ENCODE results near the gene OCLN. TPM values are rescaled to one million over a fixed set of nuclear protein-coding genes. Genes with fewer than 3 reads are reported as not detected.

The OCLN gene
- total RNA-seq, 4 donors from 2014 or later: 0.81 to 3.6 (median 2.6) TPM

- H3K27ac ChIP-seq: no peak overlapping the region
- 38 to 49% methylated on average over 1 to 2 of the region's 2 CpGs for WGBS, 2 donors (ENCODE audit: low coverage in 1 of 2)
- no peak overlapping the region for H3K4me3 ChIP-seq
- no peaks in the 10 kb centered on the region for H3K36me3 ChIP-seq
- no peaks in the 10 kb centered on the region for H3K9me3 ChIP-seq
- H3K4me1 ChIP-seq: no peaks in the 10 kb centered on the region
- ATAC-seq: no peak
- no peak for TF ChIP-seq POLR2AphosphoS5 (IDR thresholded peaks at IDR 0.05)
- TF ChIP-seq POLR2A (IDR thresholded peaks at IDR 0.05): no peak
- TF ChIP-seq, protein P1, sequence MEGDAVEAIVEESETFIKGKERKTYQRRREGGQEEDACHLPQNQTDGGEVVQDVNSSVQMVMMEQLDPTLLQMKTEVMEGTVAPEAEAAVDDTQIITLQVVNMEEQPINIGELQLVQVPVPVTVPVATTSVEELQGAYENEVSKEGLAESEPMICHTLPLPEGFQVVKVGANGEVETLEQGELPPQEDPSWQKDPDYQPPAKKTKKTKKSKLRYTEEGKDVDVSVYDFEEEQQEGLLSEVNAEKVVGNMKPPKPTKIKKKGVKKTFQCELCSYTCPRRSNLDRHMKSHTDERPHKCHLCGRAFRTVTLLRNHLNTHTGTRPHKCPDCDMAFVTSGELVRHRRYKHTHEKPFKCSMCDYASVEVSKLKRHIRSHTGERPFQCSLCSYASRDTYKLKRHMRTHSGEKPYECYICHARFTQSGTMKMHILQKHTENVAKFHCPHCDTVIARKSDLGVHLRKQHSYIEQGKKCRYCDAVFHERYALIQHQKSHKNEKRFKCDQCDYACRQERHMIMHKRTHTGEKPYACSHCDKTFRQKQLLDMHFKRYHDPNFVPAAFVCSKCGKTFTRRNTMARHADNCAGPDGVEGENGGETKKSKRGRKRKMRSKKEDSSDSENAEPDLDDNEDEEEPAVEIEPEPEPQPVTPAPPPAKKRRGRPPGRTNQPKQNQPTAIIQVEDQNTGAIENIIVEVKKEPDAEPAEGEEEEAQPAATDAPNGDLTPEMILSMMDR (IDR thresholded peaks at IDR 0.05): no peak
- TF ChIP-seq EP300 (IDR thresholded peaks at IDR 0.05): no peak
- peaks cover 7% of the 10 kb centered on the region for H3K27me3 ChIP-seq
These were observed 26.7 kb downstream of the OCLN start for GRCh38 chr5:69519285-69519684.

DNA sequence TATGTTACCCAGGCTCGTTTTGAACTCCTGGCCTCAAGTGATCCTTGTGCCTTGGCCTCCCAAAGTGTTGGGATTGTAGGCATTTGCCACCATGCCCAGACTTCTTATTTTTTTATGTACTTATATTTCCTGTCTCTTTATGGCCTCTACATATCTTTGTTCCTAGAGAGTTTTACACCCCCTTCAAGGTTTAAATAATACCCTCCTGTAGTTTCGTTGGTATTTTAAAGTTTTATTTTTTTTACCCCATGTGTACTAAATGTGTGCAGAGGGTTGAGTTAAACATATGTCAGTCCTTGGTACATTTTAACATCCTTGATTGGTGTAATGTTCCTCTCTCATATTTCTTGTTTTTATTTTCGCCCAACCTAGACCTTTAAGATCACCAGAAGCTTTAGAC is 29.4 kb downstream of the OCLN start:
- H3K36me3 ChIP-seq: no peaks in the 10 kb centered on the region
- no peaks in the 10 kb centered on the region for H3K9me3 ChIP-seq
- H3K27ac ChIP-seq: no peak overlapping the region
- H3K27me3 ChIP-seq: peaks cover 7% of the 10 kb centered on the region
- TF ChIP-seq, protein P1 (IDR thresholded peaks at IDR 0.05): no peak
- TF ChIP-seq EP300 (IDR thresholded peaks at IDR 0.05): no peak
- TF ChIP-seq POLR2AphosphoS5 (IDR thresholded peaks at IDR 0.05): no peak
- TF ChIP-seq POLR2A (IDR thresholded peaks at IDR 0.05): no peak
- no peaks in the 10 kb centered on the region for H3K4me1 ChIP-seq
- H3K4me3 ChIP-seq: no peak overlapping the region
- WGBS, 2 donors (ENCODE audit: low coverage in 1 of 2): 69 to 71% methylated on average over 1 to 3 of the region's 3 CpGs
- ATAC-seq: no peak

DNA sequence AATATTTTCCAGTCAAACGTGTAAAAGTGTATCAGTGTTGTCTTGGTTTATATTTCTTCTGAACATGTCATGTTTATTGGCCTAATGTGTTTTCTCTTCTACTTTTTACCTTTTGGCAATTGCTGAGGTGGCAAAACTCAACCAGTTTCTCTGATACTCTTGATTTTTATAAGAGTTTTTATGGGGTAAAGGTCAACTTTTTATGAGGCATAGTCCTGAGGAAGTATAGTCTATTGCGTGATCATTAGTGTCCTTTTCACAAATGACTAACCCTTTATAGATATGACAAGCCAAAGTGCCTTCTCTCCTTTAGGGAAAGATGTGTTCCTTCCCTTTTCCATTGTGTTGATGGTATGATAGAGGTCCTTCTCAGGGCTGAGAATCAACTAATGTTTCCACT is 32.9 kb downstream of the OCLN start:
- WGBS, 2 donors (ENCODE audit: low coverage in 1 of 2): 51 to 66% methylated on average over 2 of the region's 2 CpGs
- Histone ChIP-seq H3K27me3 (peaks cover 12% of the 10 kb centered on the region), H3K36me3 (no peaks in the 10 kb centered on the region), H3K27ac (no peak overlapping the region), H3K4me1 (no peaks in the 10 kb centered on the region), H3K9me3 (no peaks in the 10 kb centered on the region), H3K4me3 (no peak overlapping the region)
- TF ChIP-seq, protein P1 (IDR thresholded peaks at IDR 0.05): no peak
- ATAC-seq: no peak

GRCh38 chr5:69526660-69527059 is 34.1 kb downstream of the OCLN start:
- Histone ChIP-seq H3K4me3 (no peak overlapping the region), H3K27ac (no peak overlapping the region), H3K36me3 (no peaks in the 10 kb centered on the region), H3K9me3 (no peaks in the 10 kb centered on the region), H3K4me1 (no peaks in the 10 kb centered on the region), H3K27me3 (peaks cover 12% of the 10 kb centered on the region)
- WGBS, 2 donors (ENCODE audit: low coverage in 1 of 2): 93 to 98% methylated on average over 4 to 7 of the region's 9 CpGs
- TF ChIP-seq POLR2A (IDR thresholded peaks at IDR 0.05) (no peak), EP300 (IDR thresholded peaks at IDR 0.05) (no peak), POLR2AphosphoS5 (IDR thresholded peaks at IDR 0.05) (no peak)
- TF ChIP-seq, protein P1 (IDR thresholded peaks at IDR 0.05): no peak
- no peak for ATAC-seq

GRCh38 chr5:69527128-69527770 is 34.7 kb downstream of the OCLN start:
- TF ChIP-seq POLR2A (IDR thresholded peaks at IDR 0.05) (no peak), POLR2AphosphoS5 (IDR thresholded peaks at IDR 0.05) (no peak), EP300 (IDR thresholded peaks at IDR 0.05) (no peak)
- TF ChIP-seq, protein P1 (IDR thresholded peaks at IDR 0.05): no peak
- no peak overlapping the region for H3K27ac ChIP-seq
- H3K36me3 ChIP-seq: no peaks in the 10 kb centered on the region

More at GRCh38 chr5:69527128-69527770, 34.7 kb downstream of the OCLN start:
- no peaks in the 10 kb centered on the region for H3K9me3 ChIP-seq
- no peaks in the 10 kb centered on the region for H3K4me1 ChIP-seq
- peaks cover 12% of the 10 kb centered on the region for H3K27me3 ChIP-seq
- WGBS, 2 donors (ENCODE audit: low coverage in 1 of 2): 74 to 89% methylated on average over 5 of the region's 7 CpGs
- no peak for ATAC-seq
- no peak overlapping the region for H3K4me3 ChIP-seq

Measured in gastroesophageal sphincter (tissue), 4 donors.